GM18498 (cell line): Measurements from ENCODE around the gene SPTSSA.
A peak's percentile ranks its signal among the peaks of the same experiment; 100 is the strongest.

Source experiments
- ATAC-seq: cut with Tn5 transposase; IDR thresholded peaks from one replicate; pipeline ENCODE4 v1.9.1; 2021; ENCODE audit warnings: mild to moderate bottlenecking, moderate library complexity; ENCODE audit not compliant: unreplicated experiment

The SPTSSA gene

GRCh38 chr14:34472706-34473279 is 10.8 kb upstream of the SPTSSA start:
- no peak for ATAC-seq

DNA sequence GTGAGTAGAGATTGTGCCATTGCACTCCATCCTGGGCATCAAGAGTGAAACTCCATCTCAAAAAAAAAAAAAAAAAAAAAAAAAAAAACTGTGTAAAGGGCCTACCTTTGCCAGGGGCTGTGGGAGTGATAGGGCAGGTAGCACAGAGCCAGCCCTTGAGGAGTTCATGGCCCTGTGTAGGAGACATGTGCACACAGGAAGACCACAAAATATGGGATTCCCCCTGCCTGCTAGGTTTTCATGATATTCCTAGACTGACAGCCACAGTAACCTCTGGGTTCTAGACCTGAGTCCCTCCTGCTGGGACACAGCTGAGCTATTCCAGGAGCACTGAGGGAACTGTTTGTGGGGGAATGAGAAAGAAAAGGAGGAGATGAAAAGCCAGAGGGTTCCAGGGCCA is 8.3 kb upstream of the SPTSSA start:
- no peak for ATAC-seq

- ATAC-seq, result no peak
These were observed 4.7 kb upstream of the SPTSSA start for GRCh38 chr14:34466691-34467090.

- ATAC-seq, result no peak
These were observed 3.2 kb upstream of the SPTSSA start for GRCh38 chr14:34465069-34465859.

DNA sequence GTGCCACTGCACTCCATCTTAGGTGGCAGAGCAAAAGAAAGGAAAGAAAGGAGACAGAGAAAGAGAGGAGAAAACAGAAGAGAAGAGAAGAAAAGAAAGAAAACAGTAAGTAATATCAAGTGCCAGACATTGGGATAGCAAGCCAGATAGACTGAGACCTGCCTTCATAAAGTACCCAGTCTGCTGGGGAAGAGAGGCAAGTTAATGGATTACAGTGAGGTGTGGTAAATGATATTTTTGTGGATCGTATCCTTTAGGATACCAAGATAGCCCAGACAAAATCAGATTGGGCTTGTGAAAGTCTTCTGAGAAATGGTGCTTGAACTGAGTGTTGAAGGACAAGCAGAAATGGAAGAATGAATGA is 1.5 kb upstream of the SPTSSA start:
- no peak for ATAC-seq

GRCh38 chr14:34461334-34462131 is 507 bp downstream of the SPTSSA start:
- ATAC-seq, result peak; percentile 45

DNA sequence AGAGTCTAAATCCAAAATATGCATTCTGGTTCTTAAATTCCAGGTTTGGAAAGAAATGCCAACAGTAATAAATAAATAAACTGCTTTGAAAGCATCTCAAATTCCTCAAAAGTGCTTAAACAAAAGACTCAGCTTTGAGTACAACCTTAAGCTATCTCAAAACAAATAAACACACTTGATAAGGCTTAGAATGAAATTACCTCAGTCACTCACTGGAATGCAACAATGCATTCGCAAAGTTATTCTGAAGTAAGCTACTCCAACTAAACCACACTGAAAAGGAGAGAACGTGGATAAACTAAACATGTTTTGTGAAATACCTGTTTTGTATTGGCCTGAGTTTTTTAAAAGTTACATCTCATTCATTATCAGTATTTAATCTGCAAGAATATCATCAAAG is 1.2 kb downstream of the SPTSSA start:
- no peak for ATAC-seq

- ATAC-seq, result no peak
These were observed 1.7 kb downstream of the SPTSSA start for GRCh38 chr14:34460295-34460694.

DNA sequence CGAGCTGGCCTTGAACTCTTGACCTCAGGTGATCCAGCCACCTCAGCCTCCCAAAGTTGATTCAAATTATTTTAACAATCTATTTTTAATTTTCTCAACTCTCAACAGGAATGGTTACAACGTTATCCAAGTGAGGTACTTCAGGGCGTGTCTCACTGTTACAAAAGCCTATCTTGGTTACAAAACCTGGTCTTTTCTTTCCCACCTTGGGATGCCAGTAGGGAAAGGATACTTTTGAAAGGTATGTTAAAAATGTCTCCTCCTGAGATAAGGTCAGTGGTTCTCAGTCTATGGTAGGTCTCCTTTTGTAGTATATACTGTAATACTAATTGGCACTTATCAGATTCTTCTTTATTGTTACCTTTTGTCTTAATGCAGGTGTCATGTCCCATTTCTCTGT is 4.9 kb downstream of the SPTSSA start:
- no peak for ATAC-seq

- no peak for ATAC-seq
These were observed 8.8 kb downstream of the SPTSSA start for GRCh38 chr14:34453226-34453625.

- ATAC-seq, result no peak
These were observed 9.7 kb downstream of the SPTSSA start for GRCh38 chr14:34452258-34452822.

DNA sequence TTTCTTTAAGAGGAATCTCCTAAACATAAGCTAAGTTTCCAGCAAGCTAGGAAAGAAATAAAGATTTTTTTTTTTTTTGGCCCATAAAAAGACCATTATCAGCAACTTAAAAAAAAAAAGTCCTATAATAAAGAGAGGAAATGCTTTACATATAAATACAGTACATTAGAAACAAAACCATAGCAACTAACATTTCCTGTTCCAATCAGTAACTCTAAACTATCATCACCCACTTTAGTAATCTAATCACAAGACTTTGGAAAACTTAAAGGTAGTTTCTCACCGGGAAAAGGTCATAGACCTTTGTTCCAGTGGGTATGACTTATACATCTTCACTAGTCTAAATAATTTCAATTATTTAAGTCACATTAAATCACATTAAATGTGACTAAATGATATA is 11.1 kb downstream of the SPTSSA start:
- no peak for ATAC-seq

GRCh38 chr14:34450542-34450915 is 11.5 kb downstream of the SPTSSA start:
- no peak for ATAC-seq

- ATAC-seq, result no peak
These were observed 12.1 kb downstream of the SPTSSA start for GRCh38 chr14:34449819-34450541.

- ATAC-seq, result no peak
These were observed 22.9 kb downstream of the SPTSSA start for GRCh38 chr14:34439090-34439489.

GRCh38 chr14:34438438-34438837 is 23.6 kb downstream of the SPTSSA start:
- ATAC-seq, result no peak

- no peak for ATAC-seq
These were observed 24.3 kb downstream of the SPTSSA start for GRCh38 chr14:34437729-34438080.

DNA sequence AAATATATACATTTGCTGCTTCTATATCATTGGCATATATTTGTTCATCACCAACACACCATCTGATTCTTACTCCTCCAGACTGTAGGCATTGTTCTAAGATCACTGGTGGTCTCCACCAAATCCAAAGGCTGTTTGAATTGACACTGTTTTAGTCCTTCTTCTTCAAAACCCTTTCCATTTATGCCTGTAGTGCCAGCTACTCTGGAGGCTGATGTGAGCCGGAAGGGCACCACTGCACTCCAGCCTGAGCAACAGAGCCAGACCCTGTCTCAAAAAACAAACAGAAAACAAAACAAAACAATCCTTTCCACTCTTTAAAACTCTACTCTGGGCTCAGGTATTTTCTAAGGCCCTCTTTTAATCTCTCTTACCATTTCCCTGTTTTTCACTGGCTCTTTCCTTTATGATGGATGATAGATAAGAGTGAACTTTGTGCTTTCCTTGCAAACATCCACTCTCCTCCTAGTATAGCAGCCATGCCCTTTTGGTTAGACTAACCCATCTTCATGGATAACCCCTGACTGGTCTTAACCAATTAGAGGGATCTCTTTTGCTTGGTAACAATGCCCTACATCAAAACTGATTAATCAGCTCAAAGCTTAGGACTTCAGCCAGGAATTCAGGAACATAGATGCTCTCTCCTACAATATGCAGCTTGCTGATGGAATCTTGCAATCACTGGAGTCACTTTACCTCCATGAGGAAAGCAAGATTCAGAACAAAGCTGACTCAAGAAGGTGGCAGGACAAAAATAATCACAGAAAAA is 24.9 kb downstream of the SPTSSA start:
- ATAC-seq, result no peak

- peak; percentile 65 for ATAC-seq
These were observed 25.7 kb downstream of the SPTSSA start for GRCh38 chr14:34436118-34436905.

DNA sequence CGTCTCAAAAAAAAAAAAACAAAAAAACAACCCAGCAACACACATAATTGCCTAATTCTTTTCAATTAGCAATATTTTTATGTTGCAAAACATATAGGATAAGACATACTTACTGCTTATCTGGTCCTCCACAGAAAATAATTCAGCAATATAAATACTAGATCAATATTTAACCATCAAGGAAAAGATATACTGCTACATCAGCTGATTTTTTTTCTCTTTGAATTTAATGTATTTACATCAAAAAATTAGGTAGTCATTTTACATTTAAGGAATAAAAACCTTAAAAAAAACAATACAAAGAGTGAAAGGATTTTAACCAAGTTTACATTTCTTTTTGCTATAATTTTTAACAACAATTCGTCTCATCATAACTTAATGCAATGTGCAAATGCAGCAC is 28.1 kb downstream of the SPTSSA start:
- no peak for ATAC-seq
